Fibroblast of lung (primary cell): Measurements from ENCODE around the gene DZIP1.

ENCODE experiments used
- EZH2 ChIP-seq: IDR thresholded peaks from 2 replicates; pipeline ENCODE4 v1.5.1; 2012; ENCODE audit warnings: low read length, control low read depth, mild to moderate bottlenecking; ENCODE audit errors: missing control alignments
- TF ChIP-seq, protein P1 (sequence below), 2 donors: IDR thresholded peaks in 1 of 2; conservative IDR thresholded peaks in 1 of 2; 1 replicate in 1 of 2; 2 replicates in 1 of 2; pipeline ENCODE4 v1.5.1; 2011 to 2012; ENCODE audit warnings: low read length in 2 of 2, control low read depth in 1 of 2, inconsistent platforms in 1 of 2, low read depth in 1 of 2, mild to moderate bottlenecking in 1 of 2

DNA sequence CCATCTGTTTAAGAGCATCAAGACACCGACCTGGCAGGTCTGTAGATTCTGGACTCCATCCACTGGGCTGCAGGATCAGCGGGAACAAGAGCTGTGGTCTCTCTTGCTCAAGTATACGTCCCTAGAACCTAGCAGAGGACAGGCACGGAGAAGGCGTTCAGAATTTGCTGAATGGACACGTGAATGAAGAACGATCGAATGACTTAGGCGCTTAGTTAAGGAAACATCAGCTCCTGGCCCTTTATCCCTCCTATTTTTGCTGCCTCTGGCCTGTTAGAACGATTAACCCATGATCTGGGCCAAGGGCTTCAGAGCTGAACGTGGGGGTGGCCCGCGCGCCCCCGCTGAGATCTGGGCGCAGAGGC is 953 bp downstream of the DZIP1 start:
- TF ChIP-seq, protein P1, sequence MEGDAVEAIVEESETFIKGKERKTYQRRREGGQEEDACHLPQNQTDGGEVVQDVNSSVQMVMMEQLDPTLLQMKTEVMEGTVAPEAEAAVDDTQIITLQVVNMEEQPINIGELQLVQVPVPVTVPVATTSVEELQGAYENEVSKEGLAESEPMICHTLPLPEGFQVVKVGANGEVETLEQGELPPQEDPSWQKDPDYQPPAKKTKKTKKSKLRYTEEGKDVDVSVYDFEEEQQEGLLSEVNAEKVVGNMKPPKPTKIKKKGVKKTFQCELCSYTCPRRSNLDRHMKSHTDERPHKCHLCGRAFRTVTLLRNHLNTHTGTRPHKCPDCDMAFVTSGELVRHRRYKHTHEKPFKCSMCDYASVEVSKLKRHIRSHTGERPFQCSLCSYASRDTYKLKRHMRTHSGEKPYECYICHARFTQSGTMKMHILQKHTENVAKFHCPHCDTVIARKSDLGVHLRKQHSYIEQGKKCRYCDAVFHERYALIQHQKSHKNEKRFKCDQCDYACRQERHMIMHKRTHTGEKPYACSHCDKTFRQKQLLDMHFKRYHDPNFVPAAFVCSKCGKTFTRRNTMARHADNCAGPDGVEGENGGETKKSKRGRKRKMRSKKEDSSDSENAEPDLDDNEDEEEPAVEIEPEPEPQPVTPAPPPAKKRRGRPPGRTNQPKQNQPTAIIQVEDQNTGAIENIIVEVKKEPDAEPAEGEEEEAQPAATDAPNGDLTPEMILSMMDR (conservative IDR thresholded peaks at IDR 0.05 in 1 of 2, IDR thresholded peaks at IDR 0.05 in 1 of 2; ENCODE audit: low read depth in 1 of 2, low read length in 2 of 2), result no peak
- no peak for TF ChIP-seq EZH2
